ENCODE data around the gene SYCP3.
"Not testable (repeated sequence)": the region's sequence is repeated elsewhere in the genome, so short reads cannot be mapped to it uniquely, and the experiment has no call there.

The SYCP3 gene

GRCh38 chr12:101694297-101694848 lies 44.9 kb downstream of the SYCP3 start:
- no peak for TF ChIP-seq CTCF (IDR thresholded peaks at IDR 0.05)
- no peak for TF ChIP-seq ZFX (IDR thresholded peaks at IDR 0.05; ENCODE audit: borderline replicate concordance)
- H3K27ac ChIP-seq: no peak overlapping the region; the same call in 1 of the 2 replicates

GRCh38 chr12:101691503-101692096 lies 47.7 kb downstream of the SYCP3 start:
- H3K27ac ChIP-seq: no peak overlapping the region

GRCh38 chr12:101690544-101691098 lies 48.6 kb downstream of the SYCP3 start:
- TF ChIP-seq CTCF (IDR thresholded peaks at IDR 0.05) (no peak), ZFX (IDR thresholded peaks at IDR 0.05; ENCODE audit: borderline replicate concordance) (no peak)
- no peak overlapping the region for H3K27ac ChIP-seq

More at GRCh38 chr12:101691503-101692096, 47.7 kb downstream of the SYCP3 start:
- TF ChIP-seq ZFX (IDR thresholded peaks at IDR 0.05; ENCODE audit: borderline replicate concordance) (no peak), CTCF (IDR thresholded peaks at IDR 0.05) (no peak)

GRCh38 chr12:101686176-101686575 lies 53.1 kb downstream of the SYCP3 start:
- TF ChIP-seq ZFX (IDR thresholded peaks at IDR 0.05; ENCODE audit: borderline replicate concordance): no peak
- TF ChIP-seq CTCF (IDR thresholded peaks at IDR 0.05): no peak
- peak overlapping the region; percentile 11 for H3K27ac ChIP-seq

GRCh38 chr12:101685092-101685491 lies 54.2 kb downstream of the SYCP3 start:
- 0 out of 2 replicates have a peak overlapping the region, but pooled peaks have one; percentile 11 for H3K27ac ChIP-seq
- no peak for TF ChIP-seq ZFX (IDR thresholded peaks at IDR 0.05; ENCODE audit: borderline replicate concordance)
- TF ChIP-seq CTCF (IDR thresholded peaks at IDR 0.05): no peak

GRCh38 chr12:101681627-101682026 lies 57.6 kb downstream of the SYCP3 start:
- not testable (repeated sequence) for H3K27ac ChIP-seq

GRCh38 chr12:101680647-101681046 lies 58.6 kb downstream of the SYCP3 start:
- TF ChIP-seq CTCF (IDR thresholded peaks at IDR 0.05): no peak
- TF ChIP-seq ZFX (IDR thresholded peaks at IDR 0.05; ENCODE audit: borderline replicate concordance): no peak

More at GRCh38 chr12:101680647-101681046, 58.6 kb downstream of the SYCP3 start:
- no peak overlapping the region for H3K27ac ChIP-seq

Data from 22Rv1 (cell line).